Measurements from ENCODE around the gene KRTAP19-7. TPM values are rescaled to one million over a fixed set of nuclear protein-coding genes. Genes with fewer than 3 reads are reported as not detected.

The KRTAP19-7 gene
- total RNA-seq, 6 donors from 2014 or later = not detected

DNA sequence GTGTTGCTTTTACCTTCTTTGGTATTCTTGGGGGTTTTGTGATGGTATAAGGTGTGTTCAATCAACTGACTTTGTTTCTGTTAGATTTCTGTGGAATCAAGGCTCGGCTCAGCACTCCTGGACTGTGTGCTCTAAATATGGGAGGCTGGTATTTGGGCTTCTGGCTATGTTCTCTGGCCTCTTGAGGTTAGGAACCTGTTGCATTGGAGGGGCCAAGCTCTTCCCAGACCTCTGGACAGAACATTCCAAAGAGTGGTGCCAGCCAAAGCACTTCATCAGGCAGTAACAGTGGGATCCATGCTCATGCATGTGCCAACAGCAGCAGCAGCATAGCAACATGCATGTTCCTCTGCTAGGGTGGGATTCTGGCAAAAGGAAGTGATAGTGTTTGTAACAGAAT lies 8.3 kb downstream of the KRTAP19-7 start:
- no peaks in the 10 kb centered on the region for H3K27me3 ChIP-seq
- H3K4me1 ChIP-seq = no peaks in the 10 kb centered on the region
- H3K4me3 ChIP-seq = no peak overlapping the region
- DNase-seq (no peak), ATAC-seq (ENCODE audit: low FRiP score in 2 of 2) (no peak)
- no peaks in the 10 kb centered on the region for H3K9me3 ChIP-seq
- no peak overlapping the region for H3K27ac ChIP-seq
- H3K36me3 ChIP-seq = no peaks in the 10 kb centered on the region
- 63 to 75% methylated on average over 1 of the region's 1 CpG for WGBS, 2 donors
- no peak for TF ChIP-seq POLR2AphosphoS5 (IDR thresholded peaks at IDR 0.05)
- TF ChIP-seq EP300 (IDR thresholded peaks at IDR 0.05) = no peak
- TF ChIP-seq, protein P1, sequence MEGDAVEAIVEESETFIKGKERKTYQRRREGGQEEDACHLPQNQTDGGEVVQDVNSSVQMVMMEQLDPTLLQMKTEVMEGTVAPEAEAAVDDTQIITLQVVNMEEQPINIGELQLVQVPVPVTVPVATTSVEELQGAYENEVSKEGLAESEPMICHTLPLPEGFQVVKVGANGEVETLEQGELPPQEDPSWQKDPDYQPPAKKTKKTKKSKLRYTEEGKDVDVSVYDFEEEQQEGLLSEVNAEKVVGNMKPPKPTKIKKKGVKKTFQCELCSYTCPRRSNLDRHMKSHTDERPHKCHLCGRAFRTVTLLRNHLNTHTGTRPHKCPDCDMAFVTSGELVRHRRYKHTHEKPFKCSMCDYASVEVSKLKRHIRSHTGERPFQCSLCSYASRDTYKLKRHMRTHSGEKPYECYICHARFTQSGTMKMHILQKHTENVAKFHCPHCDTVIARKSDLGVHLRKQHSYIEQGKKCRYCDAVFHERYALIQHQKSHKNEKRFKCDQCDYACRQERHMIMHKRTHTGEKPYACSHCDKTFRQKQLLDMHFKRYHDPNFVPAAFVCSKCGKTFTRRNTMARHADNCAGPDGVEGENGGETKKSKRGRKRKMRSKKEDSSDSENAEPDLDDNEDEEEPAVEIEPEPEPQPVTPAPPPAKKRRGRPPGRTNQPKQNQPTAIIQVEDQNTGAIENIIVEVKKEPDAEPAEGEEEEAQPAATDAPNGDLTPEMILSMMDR (IDR thresholded peaks at IDR 0.05) = no peak
- TF ChIP-seq POLR2A (IDR thresholded peaks at IDR 0.05) = no peak

DNA sequence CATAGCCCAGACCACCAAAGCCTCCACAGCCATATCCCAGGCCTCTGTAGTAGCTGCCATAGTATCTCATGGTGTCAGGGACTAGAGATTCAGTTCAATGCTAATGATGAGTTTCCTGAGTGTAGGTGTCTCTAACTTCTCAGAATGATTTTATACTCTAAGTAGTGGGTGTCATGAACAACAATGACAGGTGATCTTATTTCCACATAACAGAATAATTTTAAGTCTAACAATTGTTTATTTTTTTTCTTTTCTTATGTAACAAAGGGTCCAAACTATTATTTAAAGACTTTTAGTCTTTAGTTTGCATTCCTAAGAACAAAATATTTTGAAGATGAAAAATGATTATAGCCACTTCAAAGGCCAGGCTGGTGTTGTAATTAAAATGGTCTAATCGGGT lies 19.4 kb downstream of the KRTAP19-7 start, which contains the start of gene KRTAP19-6:
KRTAP19-6 (minus strand) TSS at position 101 of the 400 bp plus-strand sequence; CDS start at position 70, 31 bp downstream.
- no peaks in the 10 kb centered on the region for H3K27me3 ChIP-seq
- H3K36me3 ChIP-seq = no peaks in the 10 kb centered on the region
- no peaks in the 10 kb centered on the region for H3K9me3 ChIP-seq
- 78 to 82% methylated on average over 1 of the region's 1 CpG for WGBS, 2 donors
- TF ChIP-seq, protein P1 (IDR thresholded peaks at IDR 0.05) = no peak
- TF ChIP-seq POLR2A (IDR thresholded peaks at IDR 0.05) = no peak
- no peak within 1 kb of the TSS for H3K27ac ChIP-seq
- ATAC-seq (ENCODE audit: low FRiP score in 2 of 2) (no peak), DNase-seq (no peak)
- no peaks in the 10 kb centered on the region for H3K4me1 ChIP-seq
- H3K4me3 ChIP-seq = no peak within 1 kb of the TSS

DNA sequence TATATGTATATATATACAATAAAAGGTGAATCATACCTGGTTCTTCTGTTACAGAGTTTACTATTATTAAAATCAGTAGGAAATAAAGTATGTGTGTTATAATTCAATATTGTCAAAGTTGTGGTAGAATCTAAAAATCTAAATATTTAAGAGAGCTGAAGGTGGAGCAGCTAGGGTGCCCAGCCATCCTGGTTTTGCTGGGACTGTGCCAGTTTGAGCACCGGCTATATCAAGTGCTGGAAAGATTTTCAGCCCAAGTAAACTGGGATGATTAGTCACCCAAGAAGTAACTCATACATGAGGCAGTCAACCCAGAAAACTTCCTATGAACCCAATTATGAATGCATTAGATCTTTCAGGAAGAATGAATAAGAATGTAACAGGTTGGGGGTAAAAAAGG lies 42.2 kb downstream of the KRTAP19-7 start:
- ATAC-seq (ENCODE audit: low FRiP score in 2 of 2) = no peak
- no peaks in the 10 kb centered on the region for H3K27me3 ChIP-seq
- no peak for TF ChIP-seq POLR2A (IDR thresholded peaks at IDR 0.05)
- no peak for TF ChIP-seq POLR2AphosphoS5 (IDR thresholded peaks at IDR 0.05)
- TF ChIP-seq, protein P1 (IDR thresholded peaks at IDR 0.05) = no peak
- no peak overlapping the region for H3K4me3 ChIP-seq
- H3K27ac ChIP-seq = no peak overlapping the region
- 88 to 93% methylated on average over 1 of the region's 1 CpG for WGBS, 2 donors
- no peaks in the 10 kb centered on the region for H3K9me3 ChIP-seq
- no peaks in the 10 kb centered on the region for H3K36me3 ChIP-seq
- no peaks in the 10 kb centered on the region for H3K4me1 ChIP-seq
- no peak for DNase-seq

DNA sequence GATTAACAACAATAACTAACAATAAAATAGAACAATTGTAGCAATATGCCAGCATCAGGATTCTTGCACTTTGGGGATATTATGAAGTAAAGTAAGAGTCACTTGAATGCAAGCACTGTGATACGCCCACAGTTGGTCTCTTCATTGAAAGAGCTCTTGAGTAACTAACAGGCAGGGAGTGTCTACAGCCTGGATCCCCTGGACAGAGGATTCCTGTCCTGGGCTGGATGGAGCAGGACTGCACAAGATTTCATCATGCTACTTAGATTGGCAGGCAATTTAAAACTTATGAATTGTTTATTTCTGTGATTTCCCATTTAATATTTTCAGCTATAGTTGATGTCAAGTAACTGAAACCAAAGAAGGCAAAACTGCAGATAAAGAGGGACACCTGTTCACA lies 45.4 kb downstream of the KRTAP19-7 start:
- no peaks in the 10 kb centered on the region for H3K9me3 ChIP-seq
- DNase-seq (no peak), ATAC-seq (ENCODE audit: low FRiP score in 2 of 2) (no peak)
- no peak overlapping the region for H3K27ac ChIP-seq
- TF ChIP-seq POLR2AphosphoS5 (IDR thresholded peaks at IDR 0.05) (no peak), EP300 (IDR thresholded peaks at IDR 0.05) (no peak)
- WGBS, 2 donors = 62 to 76% methylated on average over 1 of the region's 1 CpG
- no peaks in the 10 kb centered on the region for H3K27me3 ChIP-seq
- H3K4me3 ChIP-seq = no peak overlapping the region
- no peaks in the 10 kb centered on the region for H3K36me3 ChIP-seq
- no peaks in the 10 kb centered on the region for H3K4me1 ChIP-seq

Small RNA genes within 50 kb of the gene (small RNA-seq; reads per million reads assigned to genes)
- 0 reads per million in 4 donors for gene AP000567.1
- gene KRTAP19-10P = 0 reads per million in 4 donors
- 0 reads per million in 4 donors for gene KRTAP19-11P
- 0 reads per million in 4 donors for gene KRTAP22-1
- 0 reads per million in 4 donors for gene KRTAP22-2

Other genes starting within 250 kb of the KRTAP19-7 start
- gene KRTAP26-1, start 241.0 kb downstream of the KRTAP19-7 start, total RNA-seq = not detected
- not detected for gene KRTAP27-1, start 223.6 kb downstream of the KRTAP19-7 start, total RNA-seq
- not detected for gene KRTAP23-1, start 212.7 kb downstream of the KRTAP19-7 start, total RNA-seq
- not detected for gene KRTAP13-2, start 189.0 kb downstream of the KRTAP19-7 start, total RNA-seq
- gene KRTAP13-1, start 165.3 kb downstream of the KRTAP19-7 start, total RNA-seq = not detected
- gene KRTAP13-3, start 135.4 kb downstream of the KRTAP19-7 start, total RNA-seq = not detected
- not detected for gene KRTAP13-4, start 131.1 kb downstream of the KRTAP19-7 start, total RNA-seq
- gene KRTAP15-1, start 121.0 kb downstream of the KRTAP19-7 start, total RNA-seq = not detected
- not detected for gene KRTAP19-1, start 80.9 kb downstream of the KRTAP19-7 start, total RNA-seq
- gene KRTAP19-2, start 73.9 kb downstream of the KRTAP19-7 start, total RNA-seq = not detected
- gene KRTAP19-3, start 69.3 kb downstream of the KRTAP19-7 start, total RNA-seq = not detected
- not detected for gene KRTAP19-4, start 64.1 kb downstream of the KRTAP19-7 start, total RNA-seq
- not detected for gene KRTAP19-5, start 59.2 kb downstream of the KRTAP19-7 start, total RNA-seq
- not detected for gene KRTAP19-6, start 19.4 kb downstream of the KRTAP19-7 start, total RNA-seq
- gene KRTAP22-2, start 29.1 kb upstream of the KRTAP19-7 start, total RNA-seq = not detected
- gene KRTAP6-3, start 31.1 kb upstream of the KRTAP19-7 start, total RNA-seq = not detected
- not detected for gene KRTAP6-2, start 37.6 kb upstream of the KRTAP19-7 start, total RNA-seq
- gene KRTAP22-1, start 39.8 kb upstream of the KRTAP19-7 start, total RNA-seq = not detected
- not detected for gene KRTAP6-1, start 52.6 kb upstream of the KRTAP19-7 start, total RNA-seq
- gene KRTAP20-1, start 55.1 kb upstream of the KRTAP19-7 start, total RNA-seq = not detected
- not detected for gene KRTAP20-4, start 59.3 kb upstream of the KRTAP19-7 start, total RNA-seq
- gene KRTAP20-2, start 73.9 kb upstream of the KRTAP19-7 start, total RNA-seq = not detected
- gene KRTAP20-3, start 81.5 kb upstream of the KRTAP19-7 start, total RNA-seq = not detected
- not detected for gene KRTAP21-3, start 157.5 kb upstream of the KRTAP19-7 start, total RNA-seq
- not detected for gene KRTAP21-2, start 185.9 kb upstream of the KRTAP19-7 start, total RNA-seq
- gene KRTAP21-1, start 194.1 kb upstream of the KRTAP19-7 start, total RNA-seq = not detected

Measured in upper lobe of left lung (tissue), 6 donors.